ENCODE measurements around the gene MDFIC.

The MDFIC gene

GRCh38 chr7:115034515-115034914 lies 112.6 kb downstream of the MDFIC start:
- TF ChIP-seq MAX (IDR thresholded peaks at IDR 0.05; ENCODE audit: low read depth, low read length): no peak
- no peak for TF ChIP-seq CTCF (IDR thresholded peaks at IDR 0.05; ENCODE audit: low read depth, low read length)
- no peak for TF ChIP-seq POLR2A (IDR thresholded peaks at IDR 0.05; ENCODE audit: extremely low read depth, insufficient read length)
- TF ChIP-seq MYC (IDR thresholded peaks at IDR 0.05; ENCODE audit: low read depth, low read length): no peak
- no peak overlapping the region for H3K4me3 ChIP-seq (ENCODE audit: low read depth, low read length)
- DNase-seq (ENCODE audit: low read depth): no peak

- H3K4me3 ChIP-seq (ENCODE audit: low read depth, low read length): no peak overlapping the region
- TF ChIP-seq MAX (IDR thresholded peaks at IDR 0.05; ENCODE audit: low read depth, low read length): no peak
- no peak for TF ChIP-seq MYC (IDR thresholded peaks at IDR 0.05; ENCODE audit: low read depth, low read length)
- TF ChIP-seq POLR2A (IDR thresholded peaks at IDR 0.05; ENCODE audit: extremely low read depth, insufficient read length): no peak
- no peak for TF ChIP-seq CTCF (IDR thresholded peaks at IDR 0.05; ENCODE audit: low read depth, low read length)
- no peak for DNase-seq (ENCODE audit: low read depth)
Observed at GRCh38 chr7:115037128-115037802, 115.4 kb downstream of the MDFIC start.

GRCh38 chr7:115038158-115038557 lies 116.3 kb downstream of the MDFIC start:
- DNase-seq (ENCODE audit: low read depth): no peak
- no peak for TF ChIP-seq MAX (IDR thresholded peaks at IDR 0.05; ENCODE audit: low read depth, low read length)

GRCh38 chr7:115040057-115040456 lies 118.2 kb downstream of the MDFIC start:
- no peak overlapping the region for H3K4me3 ChIP-seq (ENCODE audit: low read depth, low read length)
- DNase-seq (ENCODE audit: low read depth): no peak
- TF ChIP-seq CTCF (IDR thresholded peaks at IDR 0.05; ENCODE audit: low read depth, low read length): no peak

More at GRCh38 chr7:115038158-115038557, 116.3 kb downstream of the MDFIC start:
- H3K4me3 ChIP-seq (ENCODE audit: low read depth, low read length): no peak overlapping the region

GRCh38 chr7:115040495-115040894 lies 118.6 kb downstream of the MDFIC start:
- TF ChIP-seq POLR2A (IDR thresholded peaks at IDR 0.05; ENCODE audit: extremely low read depth, insufficient read length) (no peak), MAX (IDR thresholded peaks at IDR 0.05; ENCODE audit: low read depth, low read length) (no peak), MYC (IDR thresholded peaks at IDR 0.05; ENCODE audit: low read depth, low read length) (no peak), CTCF (IDR thresholded peaks at IDR 0.05; ENCODE audit: low read depth, low read length) (no peak)
- no peak overlapping the region for H3K4me3 ChIP-seq (ENCODE audit: low read depth, low read length)
- no peak for DNase-seq (ENCODE audit: low read depth)

GRCh38 chr7:115042596-115042995 lies 120.7 kb downstream of the MDFIC start:
- no peak overlapping the region for H3K4me3 ChIP-seq (ENCODE audit: low read depth, low read length)
- no peak for TF ChIP-seq MAX (IDR thresholded peaks at IDR 0.05; ENCODE audit: low read depth, low read length)
- no peak for TF ChIP-seq MYC (IDR thresholded peaks at IDR 0.05; ENCODE audit: low read depth, low read length)
- TF ChIP-seq POLR2A (IDR thresholded peaks at IDR 0.05; ENCODE audit: extremely low read depth, insufficient read length): no peak
- TF ChIP-seq CTCF (IDR thresholded peaks at IDR 0.05; ENCODE audit: low read depth, low read length): no peak
- DNase-seq (ENCODE audit: low read depth): no peak

Data from NB4 (cell line).